Brain microvascular endothelial cell (primary cell): ENCODE results near the gene PBOV1.

Experiments
- DNase-seq: peaks from one replicate; pipeline ENCODE4 v3.0.0-alpha.2; 2020
- H3K27ac ChIP-seq: fragments of 250-450 bp; sonication (Bioruptor Pico); 2 replicates; pipeline ENCODE4 v1.5.1; 2020; ENCODE audit warnings: mild to moderate bottlenecking, moderate library complexity
- H3K27me3 ChIP-seq: fragments of 250-450 bp; sonication (Bioruptor Pico); replicated peaks from 2 replicates; pipeline ENCODE4 v1.5.1; 2020; ENCODE audit warnings: mild to moderate bottlenecking
- H3K36me3 ChIP-seq: fragments of 250-450 bp; sonication (Bioruptor Pico); replicated peaks from 2 replicates; pipeline ENCODE4 v1.5.1; 2020; ENCODE audit warnings: mild to moderate bottlenecking
- H3K4me3 ChIP-seq: 2 replicates; pipeline ENCODE4 v1.5.1; 2011; ENCODE audit warnings: low read depth, mild to moderate bottlenecking, control low read depth, low read length, moderate library complexity
- CTCF ChIP-seq: IDR thresholded peaks from 2 replicates; pipeline ENCODE4 v1.5.1; 2011; ENCODE audit warnings: low read depth, mild to moderate bottlenecking, moderate library complexity, low read length, control low read depth, inconsistent platforms; ENCODE audit errors: missing control alignments
- in situ Hi-C: cut with HindIII; loops from 2 replicates; pipeline ENCODE4 v1.10.0; 2017; ENCODE audit warnings: low sequenced_read_pairs, low pct_ligation_motif_present

PBOV1 gene

DNA sequence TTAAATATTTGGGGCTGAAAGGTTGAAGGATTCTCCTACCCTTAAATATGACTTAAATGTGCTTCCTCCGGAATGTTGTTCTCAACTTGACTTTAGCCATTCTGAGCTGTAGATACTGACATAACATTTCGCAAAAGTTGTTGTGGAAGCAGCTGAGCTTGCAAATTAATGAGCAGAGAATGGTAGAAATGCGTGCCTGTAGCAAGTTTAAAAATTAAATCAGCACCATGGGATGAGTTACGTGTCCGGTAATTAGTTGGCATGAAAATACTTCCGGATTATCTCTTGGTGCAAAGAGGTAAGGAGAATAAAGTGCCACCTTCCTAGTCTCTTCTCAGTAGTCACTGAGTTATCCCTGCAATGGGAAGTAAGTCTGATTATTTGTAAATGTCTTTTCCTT, 23.6 kb upstream of the PBOV1 start:
- no peak for DNase-seq
- Histone ChIP-seq H3K4me3 (no peak overlapping the region), H3K27me3 (no peaks in the 10 kb centered on the region), H3K36me3 (no peaks in the 10 kb centered on the region), H3K27ac (no peak overlapping the region)
- TF ChIP-seq CTCF, result no peak
- in situ Hi-C loops, result no loop called here

DNA sequence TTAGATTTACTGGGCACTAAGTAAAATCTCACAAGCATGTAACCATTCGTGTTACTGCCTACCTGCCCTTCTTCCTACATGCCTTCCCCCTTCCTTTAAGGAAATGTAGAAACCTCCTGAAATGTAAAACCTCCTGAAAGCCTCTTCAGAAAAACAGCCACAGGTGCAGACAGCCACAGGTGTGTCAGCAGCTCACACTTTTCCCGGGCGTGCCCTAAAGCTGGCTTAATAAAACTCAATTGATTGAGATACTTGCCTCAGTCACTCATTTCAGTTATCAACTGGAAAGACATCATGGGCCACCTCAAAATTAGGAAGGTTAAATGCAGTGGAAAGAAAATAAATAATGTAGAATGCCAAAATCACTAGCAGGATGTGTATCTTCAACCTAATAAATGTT, 23.1 kb upstream of the PBOV1 start:
- Histone ChIP-seq H3K4me3 (no peak overlapping the region), H3K27me3 (no peaks in the 10 kb centered on the region), H3K36me3 (no peaks in the 10 kb centered on the region), H3K27ac (no peak overlapping the region)
- DNase-seq, result no peak
- in situ Hi-C loops, result no loop called here
- no peak for TF ChIP-seq CTCF

GRCh38 chr6:138240476-138241245, 22.4 kb upstream of the PBOV1 start:
- Histone ChIP-seq H3K4me3 (no peak overlapping the region), H3K27ac (no peak overlapping the region), H3K36me3 (no peaks in the 10 kb centered on the region), H3K27me3 (no peaks in the 10 kb centered on the region)
- DNase-seq, result peak; percentile 43
- in situ Hi-C loops, result no loop called here
- TF ChIP-seq CTCF, result no peak

GRCh38 chr6:138239774-138240173, 21.5 kb upstream of the PBOV1 start:
- no peak overlapping the region for H3K27ac ChIP-seq
- in situ Hi-C loops, result no loop called here
- H3K4me3 ChIP-seq, result no peak overlapping the region
- H3K27me3 ChIP-seq, result no peaks in the 10 kb centered on the region
- DNase-seq, result no peak
- TF ChIP-seq CTCF, result no peak
- no peaks in the 10 kb centered on the region for H3K36me3 ChIP-seq

GRCh38 chr6:138238368-138238767, 20.1 kb upstream of the PBOV1 start:
- H3K27ac ChIP-seq, result no peak overlapping the region
- TF ChIP-seq CTCF, result no peak
- no peak for DNase-seq
- H3K27me3 ChIP-seq, result no peaks in the 10 kb centered on the region
- in situ Hi-C loops, result no loop called here
- H3K4me3 ChIP-seq, result no peak overlapping the region
- no peaks in the 10 kb centered on the region for H3K36me3 ChIP-seq

DNA sequence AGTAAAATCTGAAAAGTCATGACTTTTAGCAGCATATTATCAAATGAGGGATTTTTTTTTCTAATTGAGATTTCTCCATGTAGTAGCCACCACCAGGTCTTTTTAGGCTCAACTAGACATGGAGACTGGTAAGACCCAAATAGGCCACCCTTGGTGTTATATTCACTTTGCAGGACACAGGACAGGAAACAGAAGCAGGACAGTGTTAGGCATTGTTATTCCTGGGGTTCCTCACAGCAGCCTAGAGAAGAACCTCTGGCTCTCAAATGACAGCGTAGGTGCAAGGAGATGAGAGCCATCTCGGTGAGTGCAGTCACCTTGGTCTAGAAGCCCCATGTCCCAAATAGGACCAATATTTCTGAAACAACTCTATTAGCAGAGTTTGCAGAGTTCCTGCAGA, 19.2 kb upstream of the PBOV1 start:
- in situ Hi-C loops, result no loop called here
- no peak overlapping the region for H3K27ac ChIP-seq
- no peak for TF ChIP-seq CTCF
- H3K36me3 ChIP-seq, result no peaks in the 10 kb centered on the region
- no peak for DNase-seq
- H3K27me3 ChIP-seq, result no peaks in the 10 kb centered on the region
- no peak overlapping the region for H3K4me3 ChIP-seq
